Cardiac muscle cell (in vitro differentiated cells and primary cell): ENCODE results near the gene FAM43B. TPM values are rescaled to one million over a fixed set of nuclear protein-coding genes. Genes with fewer than 3 reads are reported as not detected.

Experiments
- DNase-seq, 2 donors: peaks; one replicate each; pipeline versions ENCODE4 v3.0.0 to v3.0.0-alpha.2; 2010 to 2017; ENCODE audit warnings: low read depth in 1 of 2, low spot score in 1 of 2
- H3K27ac ChIP-seq: fragments of 200-600 bp; sonication (generic); 2 replicates; pipeline ENCODE4 v1.5.1; 2016
- H3K27me3 ChIP-seq: fragments of 200-600 bp; sonication (generic); 2 replicates; pipeline ENCODE4 v1.6.0; 2016; ENCODE audit warnings: control low read depth
- H3K36me3 ChIP-seq: fragments of 200-600 bp; sonication (generic); 2 replicates; pipeline ENCODE4 v1.5.1; 2016; ENCODE audit warnings: control low read depth
- H3K4me1 ChIP-seq: fragments of 200-600 bp; sonication (generic); 2 replicates; pipeline ENCODE4 v1.8.1; 2017; ENCODE audit warnings: low read depth, mild to moderate bottlenecking, mixed run types
- H3K4me3 ChIP-seq: fragments of 200-600 bp; sonication (generic); 2 replicates; pipeline ENCODE4 v1.5.1; 2016; ENCODE audit warnings: mild to moderate bottlenecking
- H3K9me3 ChIP-seq: fragments of 200-600 bp; sonication (generic); 2 replicates; pipeline ENCODE4 v1.5.1; 2017; ENCODE audit warnings: low read depth, mild to moderate bottlenecking, control low read depth
- CTCF ChIP-seq: IDR thresholded peaks from 2 replicates; pipeline ENCODE4 v1.5.1; 2012; ENCODE audit warnings: low read depth, mild to moderate bottlenecking, low read length
- polyA plus RNA-seq: library from polyadenylated mRNA; unstranded; fragments of >200 nt; fragmentation: Nextera tagmentation; extraction: Ambion mirVana; gene quantifications from 2 replicates; pipeline ENCODE4 v1.2.1, GENCODE V29; 2016
- total RNA-seq: library from RNA; depleted of rRNA; stranded (reverse); fragments of >200 nt; gene quantifications from 2 replicates; pipeline ENCODE4 v1.2.3, GENCODE V29; 2016

FAM43B gene
- total and polyA plus RNA-seq, 2 experiments from 2014 or later = 3.8 to 7.6 TPM

- Histone ChIP-seq H3K27ac (no peak overlapping the region), H3K4me1 (no peaks in the 10 kb centered on the region), H3K9me3 (no peaks in the 10 kb centered on the region), H3K36me3 (no peaks in the 10 kb centered on the region), H3K4me3 (no peak overlapping the region), H3K27me3 (peaks cover 69% of the 10 kb centered on the region)
- DNase-seq = peak in 1 of 2 donors; percentile 51
- no peak for TF ChIP-seq CTCF
Observed at GRCh38 chr1:20555025-20555757, 2.8 kb downstream of the FAM43B start.

GRCh38 chr1:20555758-20556120 is 3.4 kb downstream of the FAM43B start:
- H3K27ac ChIP-seq = no peak overlapping the region
- TF ChIP-seq CTCF = no peak
- H3K27me3 ChIP-seq = peaks cover 74% of the 10 kb centered on the region

GRCh38 chr1:20558191-20558590 is 5.8 kb downstream of the FAM43B start:
- no peaks in the 10 kb centered on the region for H3K36me3 ChIP-seq
- H3K4me1 ChIP-seq = no peaks in the 10 kb centered on the region
- no peak for TF ChIP-seq CTCF
- H3K9me3 ChIP-seq = no peaks in the 10 kb centered on the region
- H3K4me3 ChIP-seq = no peak overlapping the region
- H3K27ac ChIP-seq = no peak overlapping the region
- DNase-seq = peak in 1 of 2 donors; percentile 25
- peaks cover 68% of the 10 kb centered on the region for H3K27me3 ChIP-seq

More at GRCh38 chr1:20555758-20556120, 3.4 kb downstream of the FAM43B start:
- H3K9me3 ChIP-seq = no peaks in the 10 kb centered on the region
- no peaks in the 10 kb centered on the region for H3K36me3 ChIP-seq
- H3K4me3 ChIP-seq = no peak overlapping the region
- H3K4me1 ChIP-seq = no peaks in the 10 kb centered on the region
- no peak for DNase-seq

- DNase-seq = no peak
- peaks cover 40% of the 10 kb centered on the region for H3K27me3 ChIP-seq
- H3K4me3 ChIP-seq = no peak overlapping the region
- H3K4me1 ChIP-seq = no peaks in the 10 kb centered on the region
- H3K9me3 ChIP-seq = no peaks in the 10 kb centered on the region
- H3K36me3 ChIP-seq = no peaks in the 10 kb centered on the region
- no peak overlapping the region for H3K27ac ChIP-seq
- no peak for TF ChIP-seq CTCF
Observed at GRCh38 chr1:20560966-20561365, 8.6 kb downstream of the FAM43B start.

GRCh38 chr1:20565234-20565633 is 12.9 kb downstream of the FAM43B start:
- H3K36me3 ChIP-seq = no peaks in the 10 kb centered on the region
- H3K27ac ChIP-seq = no peak overlapping the region
- no peaks in the 10 kb centered on the region for H3K9me3 ChIP-seq
- peaks cover 8% of the 10 kb centered on the region for H3K27me3 ChIP-seq
- no peak overlapping the region for H3K4me3 ChIP-seq
- H3K4me1 ChIP-seq = no peaks in the 10 kb centered on the region
- DNase-seq = no peak
- no peak for TF ChIP-seq CTCF
